Lower lobe of right lung (tissue), 2 donors: ENCODE data around the gene POP7. TPM values are rescaled to one million over a fixed set of nuclear protein-coding genes. Genes with fewer than 3 reads are reported as not detected.

ENCODE experiments used
- ATAC-seq, 2 donors: fragments of 200-7000 bp; cut with Tn5 transposase; one replicate each; pipeline ENCODE4 v1.9.1; 2020 to 2022; ENCODE audit warnings: mild to moderate bottlenecking in 2 of 2, moderate library complexity in 2 of 2
- DNase-seq: peaks from one replicate; pipeline ENCODE4 v3.0.0-alpha.2; 2020
- H3K27ac ChIP-seq: fragments of 200-600 bp; one replicate; pipeline ENCODE4 v1.8.0; 2022
- H3K27me3 ChIP-seq: fragments of 200-600 bp; one replicate; pipeline ENCODE4 v1.8.0; 2022; ENCODE audit warnings: low read depth
- H3K36me3 ChIP-seq: fragments of 200-600 bp; one replicate; pipeline ENCODE4 v1.8.0; 2022; ENCODE audit warnings: mild to moderate bottlenecking
- H3K4me1 ChIP-seq: fragments of 200-600 bp; one replicate; pipeline ENCODE4 v1.8.0; 2022
- H3K4me3 ChIP-seq: fragments of 200-600 bp; one replicate; pipeline ENCODE4 v1.8.0; 2022; ENCODE audit warnings: mild to moderate bottlenecking
- H3K9me3 ChIP-seq: fragments of 200-600 bp; one replicate; pipeline ENCODE4 v1.8.0; 2022
- CTCF ChIP-seq: fragments of 200-600 bp; IDR thresholded peaks from one replicate; pipeline ENCODE4 v1.8.0; 2022; ENCODE audit warnings: antibody characterized with exemption, mild to moderate bottlenecking
- intact Hi-C: fragments of 100-400 bp; cut with DNase I; formaldehyde crosslinking; loops from one replicate; pipeline ENCODE4 v1.11.0; 2022
- total RNA-seq: library from RNA; stranded (reverse); fragmentation: NEBNext Ultra II Directional; extraction: Animal tissue kit (Norgen Biotek cat#: 25700); gene quantifications from one replicate; pipeline ENCODE4 v1.2.1, GENCODE V29; 2021
- donor health status: DM: no; HTN: yes; CAD: no; lungs with severe emphysema.

Gene POP7
- total RNA-seq, 1 donor from 2014 or later: 21.5 TPM

DNA sequence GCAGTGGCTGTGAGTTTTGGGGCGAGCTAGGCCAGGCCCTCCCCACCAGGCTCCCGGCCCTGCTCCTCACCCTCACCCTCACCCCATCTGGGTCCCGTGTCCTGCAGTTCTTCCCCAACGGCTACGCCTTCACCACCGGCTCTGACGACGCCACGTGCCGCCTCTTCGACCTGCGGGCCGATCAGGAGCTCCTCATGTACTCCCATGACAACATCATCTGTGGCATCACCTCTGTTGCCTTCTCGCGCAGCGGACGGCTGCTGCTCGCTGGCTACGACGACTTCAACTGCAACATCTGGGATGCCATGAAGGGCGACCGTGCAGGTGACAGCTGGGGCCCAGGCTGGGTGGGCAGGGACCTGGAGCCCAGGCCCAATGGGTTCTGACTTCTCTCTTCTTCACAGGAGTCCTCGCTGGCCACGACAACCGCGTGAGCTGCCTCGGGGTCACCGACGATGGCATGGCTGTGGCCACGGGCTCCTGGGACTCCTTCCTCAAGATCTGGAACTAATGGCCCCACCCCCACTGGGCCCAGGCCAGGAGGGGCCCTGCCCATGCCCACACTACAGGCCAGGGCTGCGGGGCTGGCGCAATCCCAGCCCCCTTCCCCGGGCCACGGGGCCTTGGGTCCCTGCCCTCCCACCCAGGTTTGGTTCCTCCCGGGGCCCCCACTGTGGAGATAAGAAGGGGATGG, 27.5 kb upstream of the POP7 start:
- TF ChIP-seq CTCF: no peak
- Histone ChIP-seq H3K36me3 (peaks cover 73% of the 10 kb centered on the region), H3K27me3 (no peaks in the 10 kb centered on the region), H3K4me3 (no peak overlapping the region), H3K4me1 (peaks cover 36% of the 10 kb centered on the region), H3K9me3 (no peaks in the 10 kb centered on the region), H3K27ac (no peak overlapping the region)
- no peak for ATAC-seq
- intact Hi-C loops: no loop called here
- no peak for DNase-seq

GRCh38 chr7:100679129-100679926, 26.6 kb upstream of the POP7 start:
- intact Hi-C loops: no loop called here
- ATAC-seq (no peak), DNase-seq (no peak)
- Histone ChIP-seq H3K4me3 (no peak overlapping the region), H3K27me3 (no peaks in the 10 kb centered on the region), H3K36me3 (peaks cover 82% of the 10 kb centered on the region), H3K9me3 (no peaks in the 10 kb centered on the region), H3K4me1 (peaks cover 36% of the 10 kb centered on the region), H3K27ac (no peak overlapping the region)
- no peak for TF ChIP-seq CTCF

DNA sequence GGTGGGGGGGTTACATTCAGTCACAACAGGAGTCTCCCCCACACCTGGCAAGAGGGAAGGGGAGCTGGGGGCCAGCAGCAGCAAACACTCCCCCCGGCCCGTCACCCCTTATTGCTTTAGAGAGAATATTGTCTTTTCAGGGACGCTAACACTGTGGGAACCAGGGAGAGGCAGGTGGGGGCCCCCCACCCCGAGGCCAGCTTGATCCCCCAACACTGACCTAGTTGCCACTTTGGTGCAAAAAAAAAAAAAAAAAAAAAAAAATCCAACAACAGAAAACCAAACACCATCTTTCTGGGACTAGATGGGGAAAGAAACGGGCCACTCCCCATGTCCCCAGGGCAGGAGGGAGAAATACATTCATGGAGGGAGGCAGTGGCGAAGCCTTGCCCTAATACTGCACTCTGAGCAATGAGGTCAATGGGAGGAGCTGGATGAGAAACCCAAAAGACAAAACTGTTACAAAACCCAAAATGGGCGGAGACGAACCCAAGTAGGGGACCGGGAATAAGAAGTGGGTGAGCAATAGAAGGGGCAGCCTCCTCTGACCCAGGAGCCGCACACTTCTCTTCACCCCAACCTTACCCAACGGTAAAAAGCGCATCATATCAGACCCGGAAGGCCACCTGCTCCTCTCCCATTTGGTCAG, 25.9 kb upstream of the POP7 start:
- peaks cover 36% of the 10 kb centered on the region for H3K4me1 ChIP-seq
- no peak for TF ChIP-seq CTCF
- ATAC-seq: no peak
- H3K27ac ChIP-seq: no peak overlapping the region
- no peaks in the 10 kb centered on the region for H3K9me3 ChIP-seq
- peaks cover 89% of the 10 kb centered on the region for H3K36me3 ChIP-seq
- DNase-seq: no peak
- intact Hi-C loops: no loop called here
- H3K27me3 ChIP-seq: no peaks in the 10 kb centered on the region
- no peak overlapping the region for H3K4me3 ChIP-seq

DNA sequence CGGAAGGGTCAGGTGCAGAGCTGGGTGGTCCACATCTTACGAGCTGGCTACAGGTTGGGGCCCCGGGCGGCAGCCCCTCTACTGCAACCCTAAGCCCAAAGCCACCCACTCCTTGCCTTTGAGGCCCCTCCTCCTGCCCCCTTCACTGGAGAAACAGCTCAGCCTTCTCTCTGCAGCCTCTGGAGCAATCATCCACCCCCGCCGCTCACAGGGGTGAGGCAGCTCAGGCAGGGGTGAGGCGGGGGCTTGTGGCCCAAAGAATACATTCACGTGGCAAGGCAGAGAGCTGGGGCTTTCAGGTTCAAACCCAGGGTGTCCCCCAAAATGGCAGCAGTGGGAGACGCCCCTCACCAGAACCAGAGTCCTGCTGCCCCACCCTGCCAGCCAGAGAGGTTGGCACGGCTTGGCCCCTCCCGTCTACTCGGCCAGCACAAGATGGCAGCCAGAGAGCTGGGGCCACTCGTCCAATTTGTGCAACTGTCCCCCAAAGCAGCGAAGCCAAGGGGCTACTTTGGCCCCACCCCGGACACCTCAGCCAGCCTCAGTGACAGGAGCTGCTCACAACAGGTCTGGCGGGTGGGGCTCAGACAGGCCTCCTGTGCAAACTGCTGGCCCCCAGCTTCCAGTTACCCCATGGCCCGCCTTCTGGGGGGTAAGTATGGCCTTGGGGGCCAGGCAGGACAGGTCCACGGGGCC, 25.2 kb upstream of the POP7 start:
- Histone ChIP-seq H3K9me3 (no peaks in the 10 kb centered on the region), H3K27me3 (no peaks in the 10 kb centered on the region), H3K27ac (no peak overlapping the region), H3K36me3 (peaks cover 95% of the 10 kb centered on the region), H3K4me3 (no peak overlapping the region), H3K4me1 (peaks cover 34% of the 10 kb centered on the region)
- intact Hi-C loops: no loop called here
- DNase-seq (peak; percentile 46), ATAC-seq (no peak)
- no peak for TF ChIP-seq CTCF

DNA sequence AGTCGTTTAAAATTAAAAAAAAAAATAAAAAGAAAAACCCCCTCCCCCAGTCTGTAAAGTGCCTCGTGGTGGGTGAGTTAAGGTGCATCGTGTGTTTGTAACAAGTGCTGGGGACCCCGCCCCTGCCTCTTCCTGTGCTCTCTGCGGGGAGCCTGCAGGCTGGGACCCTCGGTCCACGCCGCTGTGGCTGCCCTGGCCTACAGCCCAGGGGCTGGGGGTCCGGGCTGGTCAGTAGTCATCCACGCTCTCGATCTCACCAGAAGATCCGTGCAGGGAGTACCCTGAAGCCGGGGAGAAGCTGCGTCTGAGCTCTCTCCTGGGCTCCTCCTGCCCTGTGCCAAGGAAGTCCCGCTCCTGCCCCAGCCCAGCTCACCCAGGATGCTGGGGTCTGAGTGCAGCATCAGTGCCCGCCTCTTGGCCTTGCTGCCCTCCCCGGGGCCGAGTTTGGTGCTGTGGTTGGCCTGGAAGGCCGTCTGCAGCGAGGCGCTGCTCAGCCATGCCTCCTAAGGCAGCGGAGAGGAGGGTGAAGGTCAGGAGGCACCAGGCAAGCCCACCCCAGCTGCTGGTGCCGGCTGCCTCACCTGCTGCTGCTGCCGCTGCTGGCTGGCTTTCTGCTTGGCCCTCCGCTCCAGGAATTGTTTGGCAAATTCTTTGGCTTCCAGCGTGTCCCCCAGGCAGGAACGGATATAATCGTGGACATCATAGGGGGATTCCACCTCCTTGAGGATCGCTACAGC, 24.3 kb upstream of the POP7 start:
- Histone ChIP-seq H3K27me3 (no peaks in the 10 kb centered on the region), H3K4me1 (peaks cover 25% of the 10 kb centered on the region), H3K27ac (no peak overlapping the region), H3K9me3 (no peaks in the 10 kb centered on the region), H3K36me3 (peaks cover 100% of the 10 kb centered on the region), H3K4me3 (no peak overlapping the region)
- intact Hi-C loops: no loop called here
- DNase-seq: no peak
- TF ChIP-seq CTCF: no peak
- ATAC-seq: no peak
